ENCODE results near the gene HERPUD1. TPM values are rescaled to one million over a fixed set of nuclear protein-coding genes. Genes with fewer than 3 reads are reported as not detected.
"Not testable (repeated sequence)": the region's sequence is repeated elsewhere in the genome, so short reads cannot be mapped to it uniquely, and the experiment has no call there.

Gene HERPUD1
- total RNA-seq, 1 donor from 2014 or later: 114 TPM

- no peak for DNase-seq (ENCODE audit: missing footprints)
- intact Hi-C loops (cut with DNase I): no loop called here
- no peak for ATAC-seq
Observed at GRCh38 chr16:56972403-56973293, 40.7 kb downstream of the HERPUD1 start.

DNA sequence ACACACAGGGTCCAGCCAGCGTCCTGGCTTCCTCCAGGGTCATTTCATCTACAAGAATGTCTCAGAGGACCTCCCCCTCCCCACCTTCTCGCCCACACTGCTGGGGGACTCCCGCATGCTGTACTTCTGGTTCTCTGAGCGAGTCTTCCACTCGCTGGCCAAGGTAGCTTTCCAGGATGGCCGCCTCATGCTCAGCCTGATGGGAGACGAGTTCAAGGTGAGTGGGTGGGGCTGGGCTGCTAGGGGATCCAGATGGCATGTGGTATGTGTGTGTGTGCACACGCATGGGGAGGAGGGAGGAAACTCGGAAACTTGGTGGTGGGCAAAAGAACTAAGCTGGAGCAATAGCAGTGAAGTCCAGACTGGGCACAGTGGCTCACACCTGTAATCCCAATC is 41.4 kb downstream of the HERPUD1 start:
- DNase-seq (ENCODE audit: missing footprints): no peak
- intact Hi-C loops (cut with DNase I): no loop called here
- ATAC-seq: no peak

DNA sequence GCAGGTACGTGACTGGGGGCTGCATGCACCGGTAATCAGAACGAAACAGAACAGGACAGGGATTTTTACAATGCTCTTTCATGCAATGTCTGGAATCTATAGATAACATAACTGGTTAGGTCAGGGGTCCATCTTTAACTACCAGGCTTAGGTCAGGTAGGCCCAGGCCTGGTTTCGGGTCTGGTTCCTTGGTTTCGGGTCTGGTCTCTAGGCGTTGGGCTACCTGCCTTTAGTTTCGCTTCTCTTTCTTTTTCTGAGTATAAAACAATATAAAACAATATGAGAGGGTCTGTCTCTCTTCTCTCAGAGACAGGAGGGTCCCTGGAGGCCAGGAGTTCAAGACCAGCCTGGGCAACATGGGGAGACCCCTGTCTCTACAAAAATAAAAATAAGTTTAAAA is 42.0 kb downstream of the HERPUD1 start:
- ATAC-seq; intact Hi-C loops (cut with DNase I); DNase-seq (ENCODE audit: missing footprints): not testable (repeated sequence)

DNA sequence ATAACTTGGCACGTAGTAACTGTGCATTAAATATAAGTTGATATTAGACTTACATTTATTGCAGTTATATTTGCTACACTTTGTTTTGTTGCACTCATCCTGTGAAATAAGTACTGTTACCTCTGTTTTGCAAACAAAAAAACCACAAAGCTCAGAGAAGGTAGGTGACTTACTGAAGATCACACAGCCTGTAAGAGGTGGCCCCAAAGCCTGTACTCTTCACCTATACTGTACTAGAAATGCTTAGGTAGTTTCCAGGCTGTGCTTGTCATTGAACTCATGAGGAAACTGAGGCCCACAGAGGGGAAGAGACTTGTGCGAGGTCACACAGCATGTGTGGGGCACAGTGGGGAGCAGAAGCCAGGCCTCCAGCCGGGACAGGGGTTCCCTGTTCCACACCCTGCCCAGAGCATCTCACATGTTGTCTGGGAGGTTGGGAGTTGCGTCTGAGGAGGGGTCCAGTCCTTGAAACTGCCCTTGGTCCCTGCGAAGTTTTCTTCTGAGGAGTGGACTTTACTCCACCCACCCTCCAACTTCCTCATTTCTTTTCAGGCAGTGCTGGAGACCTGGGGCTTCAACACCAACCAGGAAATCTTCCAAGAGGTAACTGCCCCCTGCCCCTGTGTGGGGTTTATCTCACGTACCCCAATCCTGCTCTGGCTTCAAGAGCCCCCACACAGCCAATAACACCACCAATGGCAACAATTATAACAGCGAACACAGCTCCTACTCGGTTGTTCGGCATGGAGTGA is 42.8 kb downstream of the HERPUD1 start:
- intact Hi-C loops (cut with DNase I): no loop called here
- ATAC-seq (no peak), DNase-seq (ENCODE audit: missing footprints) (no peak)

GRCh38 chr16:56975714-56976113 is 43.8 kb downstream of the HERPUD1 start:
- DNase-seq (ENCODE audit: missing footprints): no peak
- ATAC-seq: no peak
- intact Hi-C loops (cut with DNase I): no loop called here

GRCh38 chr16:56977216-56977615 is 45.3 kb downstream of the HERPUD1 start:
- intact Hi-C loops (cut with DNase I): no loop called here
- no peak for DNase-seq (ENCODE audit: missing footprints)

DNA sequence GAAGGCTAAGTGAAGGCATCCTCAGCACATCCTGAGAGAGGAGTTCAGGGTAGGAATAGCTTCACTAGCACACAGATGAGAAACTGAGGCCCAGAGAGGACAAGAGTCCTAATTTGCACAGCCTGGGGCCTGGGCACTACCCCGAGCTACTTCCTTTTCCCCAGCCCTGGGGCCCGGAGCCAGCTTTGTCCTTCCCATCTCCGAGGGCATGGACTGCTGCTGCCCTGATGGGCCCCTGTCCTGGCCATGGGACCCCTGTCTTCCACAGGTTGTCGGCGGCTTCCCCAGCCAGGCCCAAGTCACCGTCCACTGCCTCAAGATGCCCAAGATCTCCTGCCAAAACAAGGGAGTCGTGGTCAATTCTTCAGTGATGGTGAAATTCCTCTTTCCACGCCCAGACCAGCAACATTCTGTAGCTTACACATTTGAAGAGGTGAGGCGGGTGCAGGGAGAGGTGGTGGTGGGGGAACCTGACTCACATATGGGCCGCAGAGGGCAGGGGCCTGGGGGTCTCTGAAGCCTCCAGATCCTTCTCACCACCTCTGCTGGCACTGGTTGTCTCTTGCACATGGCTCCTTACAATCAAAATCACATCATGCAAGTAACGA is 46.0 kb downstream of the HERPUD1 start:
- no peak for ATAC-seq
- intact Hi-C loops (cut with DNase I): no loop called here
- no peak for DNase-seq (ENCODE audit: missing footprints)

More at GRCh38 chr16:56977216-56977615, 45.3 kb downstream of the HERPUD1 start:
- ATAC-seq: no peak

DNA sequence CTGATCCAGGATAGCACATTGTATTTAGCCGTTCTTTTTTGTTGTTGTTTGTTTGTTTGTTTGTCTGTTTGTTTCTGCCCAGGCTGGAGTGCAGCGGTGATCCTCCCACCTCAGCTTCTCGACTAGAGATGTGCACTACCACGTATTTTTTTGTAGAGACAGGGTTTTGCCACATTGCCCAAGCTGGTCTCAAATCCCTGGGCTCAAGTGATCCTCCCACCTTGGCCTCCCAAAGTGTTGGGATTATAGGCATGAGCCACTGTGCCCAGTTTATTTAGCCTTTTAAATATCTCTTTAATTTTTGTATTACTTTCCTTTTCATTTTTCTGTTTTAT is 48.2 kb downstream of the HERPUD1 start:
- ATAC-seq (no peak), DNase-seq (ENCODE audit: missing footprints) (no peak)
- intact Hi-C loops (cut with DNase I): no loop called here

- no peak for ATAC-seq
- intact Hi-C loops (cut with DNase I): no loop called here
- DNase-seq (ENCODE audit: missing footprints): no peak
Observed at GRCh38 chr16:56980792-56981724, 49.1 kb downstream of the HERPUD1 start.

- ATAC-seq: no peak
- no peak for DNase-seq (ENCODE audit: missing footprints)
- intact Hi-C loops (cut with DNase I): no loop called here
Observed at GRCh38 chr16:56981729-56982271, 49.9 kb downstream of the HERPUD1 start.

- DNase-seq (ENCODE audit: missing footprints) (no peak), ATAC-seq (no peak)
- intact Hi-C loops (cut with DNase I): no loop called here
Observed at GRCh38 chr16:56982695-56983094, 50.8 kb downstream of the HERPUD1 start.

DNA sequence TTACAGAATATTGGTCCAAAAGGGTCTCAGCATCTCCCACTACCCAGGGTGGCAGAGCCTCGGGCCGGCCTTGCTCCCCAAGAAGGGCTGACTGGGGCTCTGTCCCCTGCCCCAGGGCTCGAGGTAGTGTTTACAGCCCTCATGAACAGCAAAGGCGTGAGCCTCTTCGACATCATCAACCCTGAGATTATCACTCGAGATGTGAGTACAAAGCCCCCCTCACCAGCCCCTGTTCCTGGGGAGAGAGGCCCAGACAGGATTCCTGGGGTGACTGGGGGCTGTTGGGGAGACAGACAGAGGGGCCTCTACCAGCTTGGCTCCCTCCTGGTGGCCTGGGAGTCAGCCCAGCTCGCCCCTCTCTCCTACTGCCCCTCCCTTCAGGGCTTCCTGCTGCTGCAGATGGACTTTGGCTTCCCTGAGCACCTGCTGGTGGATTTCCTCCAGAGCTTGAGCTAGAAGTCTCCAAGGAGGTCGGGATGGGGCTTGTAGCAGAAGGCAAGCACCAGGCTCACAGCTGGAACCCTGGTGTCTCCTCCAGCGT is 51.3 kb downstream of the HERPUD1 start:
- intact Hi-C loops (cut with DNase I): no loop called here
- ATAC-seq (no peak), DNase-seq (ENCODE audit: missing footprints) (no peak)

DNA sequence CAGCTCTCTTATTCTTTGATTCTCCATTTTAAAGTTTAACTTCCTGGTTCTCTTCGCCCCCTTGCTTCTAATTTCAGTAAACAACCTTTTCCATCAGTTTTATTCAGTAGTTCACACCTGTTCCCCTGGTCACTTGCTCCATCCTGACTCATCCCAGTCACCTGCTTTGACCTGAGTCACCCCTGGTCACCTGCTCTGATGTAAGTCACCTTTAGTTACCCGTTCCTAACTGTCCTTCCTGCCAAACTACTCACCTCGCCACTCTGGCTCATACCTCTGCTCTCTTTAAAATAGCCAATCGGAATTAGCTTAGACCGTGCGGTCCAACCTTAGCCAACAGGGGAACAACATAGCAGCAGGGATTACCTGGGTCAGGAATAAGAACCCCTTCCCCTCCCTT is 52.7 kb downstream of the HERPUD1 start:
- DNase-seq (ENCODE audit: missing footprints): no peak
- ATAC-seq: no peak
- intact Hi-C loops (cut with DNase I): no loop called here

GRCh38 chr16:56985288-56985961 is 53.5 kb downstream of the HERPUD1 start:
- DNase-seq (ENCODE audit: missing footprints) (peak; percentile 88), ATAC-seq (no peak)
- intact Hi-C loops (cut with DNase I): no loop called here

DNA sequence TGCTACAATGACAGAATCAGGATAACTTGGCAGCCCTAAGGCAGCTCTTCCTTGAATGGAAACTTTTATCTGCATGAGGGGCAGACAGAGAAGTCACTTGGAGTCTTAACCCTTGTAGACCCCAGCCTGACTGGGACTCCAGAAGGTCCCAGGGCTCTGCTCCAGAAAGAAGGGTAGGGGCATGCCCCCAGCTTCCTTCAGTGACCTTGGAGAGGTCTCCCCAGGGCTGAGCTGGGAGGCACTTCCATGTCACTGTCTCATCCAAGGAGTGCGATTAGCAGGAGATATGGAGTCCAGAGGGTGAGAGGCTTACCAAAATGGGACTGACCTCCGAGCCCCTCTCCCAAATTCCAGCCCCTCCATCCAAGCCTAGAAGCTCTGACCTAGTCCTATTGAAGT is 54.0 kb downstream of the HERPUD1 start:
- ATAC-seq (no peak), DNase-seq (ENCODE audit: missing footprints) (no peak)
- intact Hi-C loops (cut with DNase I): no loop called here

DNA sequence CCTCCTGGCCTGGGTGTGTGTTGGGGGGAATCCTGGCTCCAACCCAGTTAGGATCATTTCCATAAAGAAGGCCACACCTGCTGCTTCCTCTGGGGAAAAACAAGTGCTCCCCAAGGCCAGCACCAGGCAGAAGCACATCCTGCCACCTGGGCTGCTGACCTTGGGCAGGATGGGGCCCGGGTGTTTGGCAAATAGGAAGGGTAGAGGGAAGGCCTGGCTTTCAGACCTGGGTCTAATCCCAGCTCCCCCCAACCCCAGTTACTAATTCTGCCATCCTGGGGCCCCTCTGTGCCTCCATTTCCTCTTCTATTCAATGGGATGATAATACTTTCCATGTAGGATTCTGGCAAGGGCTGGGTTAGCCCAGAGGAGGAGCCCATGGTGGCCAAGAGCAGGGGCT is 54.4 kb downstream of the HERPUD1 start:
- ATAC-seq: no peak
- intact Hi-C loops (cut with DNase I): no loop called here
- DNase-seq (ENCODE audit: missing footprints): no peak

DNA sequence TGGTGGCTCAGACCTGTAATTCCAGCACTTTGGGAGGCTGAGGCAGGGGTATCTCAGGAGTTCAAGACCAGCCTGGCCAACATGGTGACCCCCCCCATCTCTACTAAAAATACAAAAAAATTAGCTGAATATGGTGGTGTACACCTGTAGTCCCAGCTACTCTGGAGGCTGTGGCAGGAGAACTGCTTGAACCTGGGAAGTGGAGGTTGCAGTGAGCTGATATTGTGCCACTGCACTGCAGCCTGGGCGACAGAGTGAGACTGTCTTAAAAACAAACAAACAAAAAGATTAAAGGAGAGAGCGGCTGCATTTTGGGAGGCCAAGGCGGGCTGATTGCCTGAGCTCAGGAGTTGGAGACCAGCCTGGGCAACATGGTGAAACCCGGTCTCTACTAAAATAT is 55.0 kb downstream of the HERPUD1 start:
- ATAC-seq; intact Hi-C loops (cut with DNase I); DNase-seq (ENCODE audit: missing footprints): not testable (repeated sequence)

DNA sequence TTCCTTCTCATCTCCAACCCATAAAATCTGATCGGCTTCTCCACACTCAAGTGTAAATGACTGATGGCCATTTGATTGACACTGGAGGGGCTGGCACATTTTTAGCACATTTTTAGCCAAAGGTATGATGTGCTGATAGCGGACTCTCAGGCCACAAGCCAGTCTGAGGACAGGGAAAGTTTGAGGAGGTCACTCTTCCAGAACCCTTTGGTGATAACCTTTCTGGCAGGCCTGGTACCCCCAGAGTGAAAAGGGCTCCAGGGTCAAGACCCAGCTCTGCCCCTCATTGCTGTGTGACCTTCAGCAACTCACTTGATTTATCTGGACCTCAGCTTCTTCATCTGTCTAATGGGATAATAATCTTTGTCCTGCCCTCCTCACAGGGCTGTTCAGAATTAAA is 55.8 kb downstream of the HERPUD1 start:
- intact Hi-C loops (cut with DNase I): no loop called here
- no peak for DNase-seq (ENCODE audit: missing footprints)
- no peak for ATAC-seq
